Measurements from ENCODE around the gene THADA.

THADA gene

GRCh38 chr2:43210467-43211303 lies 385.2 kb downstream of the THADA start:
- Histone ChIP-seq H3K9me3 (ENCODE audit: control insufficient read depth, insufficient read depth, low read length) (no peaks in the 10 kb centered on the region), H4K20me1 (ENCODE audit: control insufficient read depth, insufficient read depth, low read depth, low read length) (no peaks in the 10 kb centered on the region), H3K36me3 (ENCODE audit: control insufficient read depth, low read length) (no peaks in the 10 kb centered on the region), H3K27me3 (ENCODE audit: control insufficient read depth, low read length) (no peaks in the 10 kb centered on the region), H3K79me2 (ENCODE audit: control insufficient read depth, low read length) (no peaks in the 10 kb centered on the region), H3K4me1 (ENCODE audit: control insufficient read depth, low read length) (peaks cover 12% of the 10 kb centered on the region), H3K9me2 (replicated peaks; ENCODE audit: control insufficient read depth, low read length) (no peaks in the 10 kb centered on the region), H3K4me3 (ENCODE audit: low read length) (no peak overlapping the region), H3K27ac (ENCODE audit: low read depth, low read length) (no peak overlapping the region), H3K4me2 (ENCODE audit: low read length) (no peak overlapping the region), H3F3A (ENCODE audit: control insufficient read depth, insufficient read depth) (no peaks in the 10 kb centered on the region; the same call in 1 of the 2 replicates)
- no peak for TF ChIP-seq CTCF (IDR thresholded peaks at IDR 0.05; ENCODE audit: low read depth, low read length, poor library complexity, severe bottlenecking)
- TF ChIP-seq EZH2phosphoT487 (IDR thresholded peaks at IDR 0.05; ENCODE audit: borderline replicate concordance, low read length), result no peak

GRCh38 chr2:43210125-43210466 lies 385.7 kb downstream of the THADA start:
- Histone ChIP-seq H3K27me3 (ENCODE audit: control insufficient read depth, low read length) (no peaks in the 10 kb centered on the region), H3K4me1 (ENCODE audit: control insufficient read depth, low read length) (peaks cover 12% of the 10 kb centered on the region), H4K20me1 (ENCODE audit: control insufficient read depth, insufficient read depth, low read depth, low read length) (no peaks in the 10 kb centered on the region), H3K27ac (ENCODE audit: low read depth, low read length) (no peak overlapping the region), H3K4me2 (ENCODE audit: low read length) (no peak overlapping the region), H3F3A (ENCODE audit: control insufficient read depth, insufficient read depth) (no peaks in the 10 kb centered on the region; the same call in 1 of the 2 replicates), H3K36me3 (ENCODE audit: control insufficient read depth, low read length) (no peaks in the 10 kb centered on the region), H3K9me2 (replicated peaks; ENCODE audit: control insufficient read depth, low read length) (no peaks in the 10 kb centered on the region), H3K79me2 (ENCODE audit: control insufficient read depth, low read length) (no peaks in the 10 kb centered on the region), H3K4me3 (ENCODE audit: low read length) (no peak overlapping the region), H3K9me3 (ENCODE audit: control insufficient read depth, insufficient read depth, low read length) (no peaks in the 10 kb centered on the region)
- TF ChIP-seq CTCF (IDR thresholded peaks at IDR 0.05; ENCODE audit: low read depth, low read length, poor library complexity, severe bottlenecking) (no peak), EZH2phosphoT487 (IDR thresholded peaks at IDR 0.05; ENCODE audit: borderline replicate concordance, low read length) (no peak)

- peaks cover 12% of the 10 kb centered on the region for H3K4me1 ChIP-seq (ENCODE audit: control insufficient read depth, low read length)
- H4K20me1 ChIP-seq (ENCODE audit: control insufficient read depth, insufficient read depth, low read depth, low read length), result no peaks in the 10 kb centered on the region
- no peaks in the 10 kb centered on the region for H3K9me2 ChIP-seq (replicated peaks; ENCODE audit: control insufficient read depth, low read length)
- H3K36me3 ChIP-seq (ENCODE audit: control insufficient read depth, low read length), result no peaks in the 10 kb centered on the region
- no peak overlapping the region for H3K4me2 ChIP-seq (ENCODE audit: low read length)
- no peaks in the 10 kb centered on the region; the same call in 1 of the 2 replicates for H3F3A ChIP-seq (ENCODE audit: control insufficient read depth, insufficient read depth)
- TF ChIP-seq EZH2phosphoT487 (IDR thresholded peaks at IDR 0.05; ENCODE audit: borderline replicate concordance, low read length), result no peak
- no peak for TF ChIP-seq CTCF (IDR thresholded peaks at IDR 0.05; ENCODE audit: low read depth, low read length, poor library complexity, severe bottlenecking)
- H3K79me2 ChIP-seq (ENCODE audit: control insufficient read depth, low read length), result no peaks in the 10 kb centered on the region
- no peak overlapping the region for H3K4me3 ChIP-seq (ENCODE audit: low read length)
- no peaks in the 10 kb centered on the region for H3K9me3 ChIP-seq (ENCODE audit: control insufficient read depth, insufficient read depth, low read length)
- H3K27ac ChIP-seq (ENCODE audit: low read depth, low read length), result no peak overlapping the region
- no peaks in the 10 kb centered on the region for H3K27me3 ChIP-seq (ENCODE audit: control insufficient read depth, low read length)
Measured at GRCh38 chr2:43209204-43209717, 386.6 kb downstream of the THADA start.

Data from DOHH2 (cell line).